Stimulated activated naive CD4-positive, alpha-beta T cell (primary cell): ENCODE measurements around the gene LPCAT1.

Source experiments
- DNase-seq, 6 experiments: peaks; one replicate each; lab custom pipeline; 2025; lab: John Stamatoyannopoulos, UW

LPCAT1 gene

DNA sequence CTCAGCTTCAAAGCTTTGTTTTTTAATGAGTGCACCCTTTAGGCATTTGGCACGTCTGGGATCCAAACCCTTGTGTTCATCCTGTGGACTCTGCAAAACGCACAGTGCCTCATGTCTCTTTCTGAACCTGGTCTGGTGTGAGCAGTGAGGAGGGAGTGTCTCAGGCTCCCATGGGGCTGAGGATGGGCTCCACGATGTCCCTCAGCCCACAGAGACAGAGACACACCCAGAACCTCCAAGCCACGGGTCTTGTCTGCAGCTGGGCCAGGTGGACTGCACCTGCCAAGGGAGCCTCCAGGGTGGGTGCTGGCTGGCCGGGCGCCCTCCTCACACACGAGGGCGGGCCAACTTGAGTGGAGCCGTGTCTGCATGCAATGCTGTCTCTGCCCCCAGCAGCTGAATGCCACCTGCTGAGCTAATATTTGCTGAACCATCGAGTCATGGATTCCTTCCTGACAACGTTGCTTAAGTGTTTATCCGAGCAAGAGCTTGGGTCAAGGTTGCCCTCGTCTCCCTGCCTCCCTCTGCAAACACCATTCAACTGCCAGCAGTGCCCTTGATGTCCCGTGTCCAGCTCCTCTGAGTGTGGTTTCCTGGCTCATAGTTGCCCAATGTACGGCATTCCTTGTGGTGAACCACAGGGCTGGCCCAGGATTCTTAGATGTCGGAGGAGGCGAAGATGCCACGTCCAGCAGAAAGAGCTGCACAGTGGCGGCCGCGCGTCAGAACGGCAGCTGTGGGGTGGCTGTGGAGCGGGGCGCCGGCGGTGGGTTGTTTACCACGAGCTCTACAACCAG is 31.4 kb upstream of the LPCAT1 start:
- no peak for DNase-seq

DNA sequence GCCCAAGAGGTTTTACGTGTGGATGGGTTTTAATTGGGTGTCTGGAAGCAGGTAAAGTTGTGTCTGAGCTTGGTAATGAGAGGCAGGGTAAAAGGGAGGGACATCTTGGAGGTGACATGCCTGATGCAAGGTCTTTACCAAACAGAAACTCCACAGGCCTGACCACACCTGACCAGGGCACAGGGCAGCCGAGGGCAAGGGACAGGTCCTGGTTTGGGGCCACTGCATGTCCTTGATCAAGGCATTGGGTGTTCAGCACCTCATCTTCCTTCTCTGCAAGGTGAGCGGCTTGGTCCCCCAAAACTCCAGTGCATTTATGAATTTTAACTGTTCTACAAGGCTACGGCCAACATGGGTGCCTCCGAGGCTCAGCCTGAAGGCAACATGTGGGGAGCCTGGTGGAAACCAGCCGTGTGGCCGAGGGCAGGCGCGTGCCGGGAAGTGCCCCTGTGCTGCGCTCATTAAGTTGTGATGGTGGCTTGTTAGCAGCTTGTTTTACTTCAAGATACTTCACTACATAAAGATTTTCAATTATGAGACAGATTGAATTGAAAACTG is 30.7 kb upstream of the LPCAT1 start:
- no peak for DNase-seq

GRCh38 chr5:1553539-1554409 is 30.0 kb upstream of the LPCAT1 start:
- DNase-seq, result no peak

GRCh38 chr5:1552521-1553255 is 28.9 kb upstream of the LPCAT1 start:
- no peak for DNase-seq

GRCh38 chr5:1551426-1552301 is 27.9 kb upstream of the LPCAT1 start:
- DNase-seq, result no peak

DNA sequence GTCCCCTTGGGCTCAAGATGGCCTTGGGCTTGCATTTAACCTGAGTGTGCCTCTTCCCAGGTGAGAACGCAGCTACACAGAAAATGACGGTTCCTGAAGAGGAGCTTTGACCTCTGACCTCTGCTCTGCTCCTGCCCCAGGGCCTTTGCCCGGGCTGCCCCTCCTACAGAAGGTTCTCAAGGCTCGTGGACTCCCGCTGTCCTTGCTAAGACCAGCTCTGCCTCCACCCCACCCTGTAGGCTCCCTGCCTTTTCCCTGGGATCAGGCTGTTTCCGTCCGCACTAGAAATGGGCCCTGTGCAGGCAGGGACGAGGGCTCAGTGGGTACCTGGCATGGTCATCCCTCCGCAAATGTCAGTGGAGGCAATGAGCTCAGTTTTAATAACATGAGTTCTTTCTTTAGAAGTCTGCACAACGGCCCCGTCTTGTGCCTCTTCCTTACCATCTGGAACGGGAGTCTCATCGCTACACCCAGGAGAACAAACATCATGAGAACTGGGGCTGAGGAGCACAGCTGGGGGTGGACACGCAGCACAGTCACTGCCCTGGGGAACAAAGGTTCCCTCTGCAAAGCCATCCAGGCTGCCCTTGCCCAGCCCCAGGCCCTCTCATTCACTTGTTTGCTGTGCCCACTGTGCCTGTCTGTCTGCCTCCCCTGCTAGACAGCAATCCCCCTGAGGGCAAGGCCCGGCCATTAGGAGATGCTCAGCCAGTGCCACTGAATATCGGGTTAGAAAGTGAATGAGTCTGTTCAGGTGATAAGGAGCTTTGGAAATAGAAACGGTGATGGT is 26.7 kb upstream of the LPCAT1 start:
- DNase-seq, result no peak

GRCh38 chr5:1549475-1550030 is 25.8 kb upstream of the LPCAT1 start:
- no peak for DNase-seq

DNA sequence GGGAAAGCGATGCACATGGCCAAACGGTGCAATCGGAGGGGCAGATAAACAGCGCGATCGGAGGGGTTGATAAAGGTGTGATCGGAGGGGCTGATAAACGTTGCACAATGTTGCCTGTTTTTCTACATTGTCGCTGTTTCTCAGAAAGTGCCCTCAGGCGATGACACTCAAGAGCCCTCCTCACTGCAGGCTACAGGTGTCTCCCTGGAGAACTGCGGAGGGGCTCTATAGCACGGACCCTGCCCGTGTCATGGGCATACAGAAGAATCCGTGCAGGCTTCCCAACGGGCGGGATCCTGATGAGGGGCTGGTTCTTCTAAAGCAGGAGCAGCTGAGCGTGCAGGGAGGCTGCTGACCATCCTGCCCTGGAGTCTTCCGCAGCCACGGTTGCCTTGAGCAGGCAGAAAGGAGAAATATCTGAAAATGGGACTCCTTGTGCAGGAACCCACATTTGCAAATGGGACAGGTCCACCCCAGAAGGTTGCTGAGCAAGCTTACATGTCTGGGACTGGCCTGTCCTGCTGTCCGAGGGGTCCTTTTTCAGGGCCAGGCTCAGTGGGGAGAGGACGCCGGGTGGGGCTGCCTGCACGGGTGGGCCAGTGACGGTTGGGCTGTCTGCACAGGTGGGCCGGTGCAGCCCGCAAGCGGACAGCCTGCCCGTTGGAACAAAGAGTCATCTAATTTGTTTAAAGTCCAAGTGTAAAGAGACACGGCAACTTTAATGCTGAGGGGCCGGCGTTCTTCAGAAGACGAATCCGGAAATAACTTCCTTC is 25.1 kb upstream of the LPCAT1 start:
- DNase-seq, result no peak

GRCh38 chr5:1547655-1548054 is 23.9 kb upstream of the LPCAT1 start:
- DNase-seq, result no peak

DNA sequence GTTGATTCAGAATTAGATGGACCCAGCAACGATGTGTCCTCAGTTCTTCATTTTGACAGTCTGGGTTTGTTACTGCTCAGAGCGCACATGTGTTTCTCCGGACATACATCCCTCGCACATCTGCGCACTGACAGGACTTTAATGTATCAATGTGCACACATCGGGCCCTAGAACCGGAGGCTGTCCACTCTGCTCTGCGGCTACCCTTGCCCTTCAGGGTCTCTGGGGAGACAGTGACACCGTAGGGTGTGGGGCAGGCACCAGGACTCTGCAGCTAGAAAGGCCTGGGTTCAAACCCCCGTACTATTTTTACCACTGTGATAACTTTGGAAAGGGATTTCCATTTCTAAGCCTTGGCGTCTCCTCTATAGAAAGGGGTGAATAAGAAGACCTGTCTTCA is 23.5 kb upstream of the LPCAT1 start:
- DNase-seq, result no peak

DNA sequence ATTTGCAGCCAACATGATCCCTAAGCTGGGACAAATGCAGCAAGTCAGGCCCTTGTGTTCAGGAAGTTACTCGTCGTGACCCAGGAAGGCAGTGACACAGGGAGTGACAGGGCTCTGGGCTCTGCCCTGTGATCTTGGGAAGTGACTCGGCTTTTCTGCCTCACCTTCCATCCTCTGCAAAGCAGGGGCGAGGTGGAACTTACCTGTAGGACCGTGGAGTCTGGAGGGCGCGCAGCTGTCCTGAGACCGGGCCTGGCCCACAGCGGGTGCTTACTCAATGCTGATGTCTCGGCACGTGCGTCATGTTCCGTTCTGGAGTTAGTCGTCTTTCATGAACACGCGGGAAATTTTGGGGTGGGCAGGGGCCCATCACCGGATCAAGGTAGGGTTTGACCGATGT is 22.8 kb upstream of the LPCAT1 start:
- no peak for DNase-seq

DNA sequence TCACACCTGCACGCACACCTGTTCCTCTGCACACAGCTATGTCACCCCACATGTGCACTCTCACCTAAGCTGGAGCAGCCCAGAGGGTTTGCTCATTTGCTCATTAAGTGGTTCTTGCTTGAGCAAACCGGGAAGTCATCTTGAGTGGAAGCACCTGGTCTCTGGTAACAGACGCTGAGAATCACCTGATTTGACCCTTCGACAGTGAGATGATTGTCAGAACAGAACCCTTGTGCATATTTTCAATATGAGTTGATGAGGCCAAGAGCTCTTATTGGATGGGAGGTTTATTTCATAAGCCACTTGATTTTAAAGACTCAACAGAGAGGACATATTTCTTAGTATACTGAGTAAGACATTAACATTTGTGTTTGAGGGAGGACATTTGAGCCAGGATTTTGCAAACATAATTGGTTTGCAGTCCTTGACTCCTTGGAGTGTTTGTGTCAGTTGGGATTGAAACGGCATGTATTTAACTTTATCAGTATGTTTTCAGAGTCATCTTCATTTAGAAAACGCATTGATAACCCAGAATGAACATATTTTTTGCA is 22.1 kb upstream of the LPCAT1 start:
- no peak for DNase-seq

DNA sequence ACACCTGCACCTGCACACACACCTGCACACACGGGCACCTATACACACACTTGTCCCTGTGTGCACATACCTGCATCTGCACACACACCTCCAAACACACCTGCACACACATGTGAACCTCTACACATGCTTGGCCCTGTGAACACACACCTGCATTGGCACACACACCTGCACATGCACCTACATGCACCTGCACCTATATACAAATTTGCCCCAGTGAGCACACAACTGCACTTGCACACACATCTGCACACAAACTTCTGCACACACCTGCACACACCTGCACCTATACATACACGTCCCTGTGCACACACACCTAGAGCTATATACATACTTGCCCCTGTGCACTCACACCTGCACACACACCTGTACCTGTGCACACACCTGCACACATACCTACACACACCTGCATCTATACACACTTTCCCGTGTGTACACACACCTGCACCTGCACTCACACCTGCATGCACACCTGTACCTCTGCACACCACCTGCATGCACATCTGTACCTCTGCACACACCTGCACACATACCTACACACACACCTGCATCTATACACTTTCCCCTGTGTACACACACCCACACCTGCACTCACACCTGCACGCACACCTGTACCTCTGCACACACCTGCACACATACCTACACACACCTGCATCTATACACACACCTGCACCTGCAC is 21.5 kb upstream of the LPCAT1 start:
- no peak for DNase-seq

DNA sequence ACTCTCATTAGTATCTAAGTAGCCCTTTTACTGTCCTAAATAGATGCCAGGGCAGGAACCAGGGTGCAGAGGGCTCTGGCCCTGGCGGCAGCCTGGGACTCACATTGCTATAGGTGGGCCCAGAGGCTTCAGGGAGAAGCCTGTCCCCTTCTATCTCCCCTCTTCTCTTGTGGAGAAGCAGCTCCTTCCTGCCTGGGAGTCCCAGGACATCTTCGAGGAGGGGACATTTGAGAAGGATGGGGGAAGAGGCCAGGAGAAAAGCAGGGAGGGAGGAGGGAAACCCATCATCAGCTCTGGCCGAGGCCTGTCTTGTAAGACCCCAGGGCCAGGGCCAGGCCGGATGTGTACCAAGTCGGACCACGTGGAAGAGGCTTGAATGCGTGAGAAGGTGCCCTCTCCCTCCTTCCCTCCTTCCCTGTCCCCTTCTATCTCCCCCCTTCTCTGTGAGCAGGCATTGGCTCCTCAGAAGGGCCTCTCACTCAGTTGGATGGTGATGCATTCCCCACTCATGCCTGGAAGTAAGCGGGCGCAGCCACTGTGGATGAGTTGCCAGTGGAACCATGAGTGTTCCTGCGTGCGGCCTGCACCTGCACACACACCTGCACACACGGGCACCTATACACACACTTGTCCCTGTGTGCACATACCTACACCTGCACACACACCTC is 20.7 kb upstream of the LPCAT1 start:
- no peak for DNase-seq

GRCh38 chr5:1543398-1544293 is 19.9 kb upstream of the LPCAT1 start:
- DNase-seq, result no peak

DNA sequence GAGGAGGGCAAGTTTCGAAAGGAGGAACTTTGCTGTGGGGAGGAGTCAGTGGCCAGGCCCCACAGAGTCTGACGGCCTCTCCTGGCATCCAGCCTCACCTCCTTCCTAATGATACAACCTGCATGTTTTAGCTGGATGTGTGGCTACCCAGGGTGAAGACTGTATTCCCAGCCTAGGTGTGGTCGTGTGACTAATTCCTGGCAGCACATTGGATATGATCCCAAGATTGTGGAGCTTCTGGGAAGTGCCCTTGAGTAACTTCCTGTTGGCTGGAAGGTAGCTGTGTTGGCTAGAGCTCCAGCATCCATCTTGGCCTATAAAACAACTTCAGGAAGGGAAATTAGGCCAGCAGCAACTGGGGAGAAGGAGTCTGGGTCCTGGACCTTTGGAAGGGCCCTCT is 19.0 kb upstream of the LPCAT1 start:
- DNase-seq, result no peak
